Left kidney (tissue), 2 donors: ENCODE data around the gene FXYD3. TPM values are rescaled to one million over a fixed set of nuclear protein-coding genes. Genes with fewer than 3 reads are reported as not detected.
"Not testable (repeated sequence)": the region's sequence is repeated elsewhere in the genome, so short reads cannot be mapped to it uniquely, and the experiment has no call there.

ENCODE experiments used
- DNase-seq: peaks from one replicate; pipeline ENCODE4 v3.0.0-alpha.2; 2013
- polyA plus RNA-seq: library from polyadenylated mRNA; unstranded; fragments of 120-200 nt; gene quantifications from one replicate; pipeline ENCODE4 v1.2.1, GENCODE V29; 2013; ENCODE audit not compliant: insufficient read length

Gene FXYD3
- polyA plus RNA-seq, 1 donor: 18.6 TPM

DNA sequence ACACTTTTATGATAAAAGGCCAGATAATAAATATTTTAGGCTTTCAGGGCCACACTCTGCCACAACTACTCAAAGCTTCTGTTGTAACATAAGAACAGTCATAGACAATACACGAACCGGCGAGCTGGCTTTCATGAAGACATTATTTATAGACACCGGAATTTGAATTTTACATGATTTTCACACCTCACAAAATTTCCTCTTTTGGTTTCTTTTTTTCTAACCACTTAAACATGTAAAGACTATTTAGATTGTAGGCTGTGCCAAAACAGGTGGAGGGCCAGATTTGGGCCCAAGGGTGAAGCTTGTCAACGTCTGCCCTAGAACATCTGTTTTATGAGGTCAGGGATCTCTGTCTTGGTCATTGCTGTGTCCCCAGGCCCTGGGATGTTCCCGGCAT lies 29.7 kb upstream of the FXYD3 start:
- DNase-seq: no peak

DNA sequence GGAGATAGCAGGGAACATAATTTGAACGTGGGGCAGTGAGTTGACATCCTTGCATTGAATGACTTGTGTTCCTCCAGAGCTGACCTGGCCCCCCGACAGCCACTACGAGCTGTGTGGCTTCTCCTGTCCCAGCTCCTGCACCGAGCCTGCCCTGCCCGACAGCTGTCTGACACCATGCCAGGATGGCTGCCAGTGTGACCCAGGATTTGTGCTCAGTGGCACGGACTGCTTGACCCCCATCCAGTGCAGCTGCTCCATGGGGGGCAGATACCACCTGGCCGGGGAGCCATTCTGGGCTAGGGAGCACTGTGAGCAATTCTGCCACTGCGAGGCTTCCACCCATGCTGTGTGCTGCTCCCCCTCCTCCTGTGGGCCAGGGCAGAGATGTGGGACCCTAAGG lies 29.2 kb upstream of the FXYD3 start:
- DNase-seq: no peak

DNA sequence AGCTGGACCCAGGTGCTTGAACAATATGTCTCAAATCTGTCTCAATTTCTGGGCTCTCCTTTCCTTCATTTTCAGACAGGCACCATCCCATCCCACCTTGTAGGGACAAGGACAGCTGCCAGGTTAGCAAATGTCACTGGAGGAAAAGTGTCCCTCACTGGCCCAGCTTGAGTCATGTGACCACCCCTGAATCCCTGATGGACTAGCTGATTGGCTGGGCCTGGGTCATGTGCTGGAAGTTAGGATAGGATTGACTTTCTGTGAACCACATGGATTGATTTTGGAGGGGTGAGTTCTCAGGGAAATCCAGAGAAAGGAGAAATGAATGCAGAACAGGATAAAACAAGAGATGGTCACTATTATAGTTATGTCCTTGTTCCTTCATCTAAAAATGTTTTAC lies 28.2 kb upstream of the FXYD3 start:
- DNase-seq: no peak

DNA sequence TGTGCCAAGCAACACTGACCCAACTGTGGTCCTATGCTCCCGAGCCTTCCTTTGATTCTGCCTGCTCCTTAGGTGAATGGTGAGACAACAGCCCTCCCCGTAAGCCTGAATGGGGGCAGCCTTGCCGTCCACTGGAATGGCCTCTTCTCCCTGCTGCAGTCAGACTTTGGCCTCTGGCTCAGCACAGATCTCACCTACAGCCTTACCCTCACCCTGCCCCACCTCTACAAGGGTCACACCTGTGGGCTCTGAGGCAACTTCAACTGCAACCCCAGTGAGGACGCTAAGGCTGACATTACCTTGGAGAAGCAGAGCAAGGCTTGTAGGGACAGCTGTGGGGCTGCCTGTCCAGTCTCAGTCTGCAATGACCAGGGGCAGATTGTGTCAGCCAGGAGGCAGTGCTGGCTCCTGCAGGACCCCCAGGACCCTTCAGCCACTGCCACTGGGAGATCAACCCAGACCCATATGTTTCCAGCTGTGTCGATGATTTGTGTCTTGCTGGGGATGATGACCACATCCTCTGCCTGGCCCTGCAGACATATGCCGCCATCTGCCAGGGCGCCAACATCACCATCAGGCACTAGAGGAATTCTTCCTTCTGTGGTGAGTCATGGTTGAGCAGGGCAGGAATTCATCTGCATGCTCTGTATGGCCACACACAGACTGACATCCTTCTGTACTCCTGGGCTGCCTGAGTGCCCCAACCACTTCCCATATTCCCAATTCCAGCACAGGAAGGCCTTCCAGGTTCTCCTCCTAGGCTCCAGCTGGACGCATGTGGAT lies 27.3 kb upstream of the FXYD3 start:
- DNase-seq: no peak

DNA sequence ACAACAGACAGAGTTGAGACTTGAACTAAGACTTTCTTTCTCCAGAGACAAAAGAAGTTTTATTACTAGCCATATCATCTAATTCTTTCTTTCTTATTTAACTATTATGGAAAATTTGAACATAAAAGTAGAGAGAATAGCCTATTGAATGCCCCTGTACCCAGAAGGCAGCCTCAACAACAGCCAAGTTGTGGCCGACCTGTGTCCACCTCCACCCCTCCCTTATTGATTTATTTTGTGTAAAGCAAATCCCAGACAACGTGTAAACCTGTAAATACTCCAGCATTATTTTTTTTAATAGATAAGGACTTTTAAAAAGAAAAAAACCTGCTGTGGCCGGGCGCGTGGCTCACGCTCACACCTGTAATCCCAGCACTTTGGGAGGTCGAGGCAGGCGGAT lies 26.1 kb upstream of the FXYD3 start:
- DNase-seq: no peak

DNA sequence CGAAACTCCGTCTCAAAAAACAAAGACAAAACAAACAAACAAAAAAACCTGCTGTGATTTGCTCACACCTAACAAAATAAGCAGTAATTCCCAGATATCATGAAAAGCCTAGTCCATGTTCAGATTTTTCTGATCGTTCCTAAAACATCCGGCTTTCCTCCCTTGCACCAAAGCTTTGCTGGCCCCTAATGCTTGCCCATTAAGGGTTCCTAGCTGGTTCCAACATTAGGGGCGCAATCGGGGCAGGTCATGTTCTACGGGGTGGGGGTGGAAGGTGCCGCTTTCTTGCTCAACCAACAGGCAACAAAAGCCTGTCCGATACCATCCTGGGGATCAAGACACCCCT lies 25.5 kb upstream of the FXYD3 start:
- no peak for DNase-seq

DNA sequence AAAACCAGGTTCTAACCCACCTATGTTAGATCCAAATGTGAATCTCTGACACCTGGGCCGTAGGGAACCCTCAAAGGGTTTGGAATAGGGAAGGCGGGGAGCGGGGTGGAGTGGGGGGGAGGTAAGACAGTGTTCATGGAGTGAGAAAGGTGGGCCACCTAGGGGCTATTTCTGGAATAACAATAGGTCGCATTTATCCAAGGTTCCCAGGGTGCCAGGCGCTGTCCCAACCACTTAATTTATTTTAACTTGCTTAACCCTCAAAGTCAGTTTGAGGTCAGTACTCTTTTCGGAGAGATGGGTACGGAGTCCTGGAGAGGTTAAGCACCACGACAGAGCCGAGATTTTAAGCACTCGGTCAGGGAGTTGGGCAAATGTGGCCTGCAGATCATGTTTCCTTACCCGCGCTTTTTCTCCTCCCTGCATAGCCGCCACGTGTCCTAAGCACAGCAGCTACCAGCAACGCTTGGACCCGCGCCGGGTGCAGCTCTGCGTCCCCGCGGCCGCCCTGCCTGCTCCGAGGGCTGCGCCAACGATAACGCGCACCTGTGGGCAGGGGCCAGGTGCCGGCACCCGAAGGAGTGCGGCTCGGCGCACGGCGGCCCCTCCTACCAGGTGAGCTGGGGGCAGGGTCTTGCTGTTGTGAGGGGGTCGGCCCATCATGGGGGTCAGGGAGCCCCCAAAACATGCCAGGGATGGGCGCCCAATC lies 25.0 kb upstream of the FXYD3 start:
- peak; percentile 83 for DNase-seq

DNA sequence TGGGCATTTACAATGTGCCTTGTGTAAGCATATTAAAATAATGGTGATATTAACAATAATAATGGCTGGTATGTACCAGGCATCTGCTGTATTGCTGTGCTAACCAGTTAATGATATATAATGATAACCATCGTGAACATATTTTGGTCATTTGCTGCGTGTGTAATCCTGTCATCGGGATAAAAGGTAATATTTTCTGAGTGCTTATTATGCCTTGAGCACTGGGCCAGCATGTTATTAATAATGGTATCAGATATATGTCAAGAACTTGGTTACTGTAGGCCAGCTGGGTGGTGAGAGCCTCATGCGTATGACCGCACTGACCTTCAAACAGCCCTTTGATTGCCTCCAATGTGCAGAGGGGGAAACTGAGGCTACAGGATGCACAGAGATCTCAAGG lies 22.2 kb upstream of the FXYD3 start:
- DNase-seq: no peak

DNA sequence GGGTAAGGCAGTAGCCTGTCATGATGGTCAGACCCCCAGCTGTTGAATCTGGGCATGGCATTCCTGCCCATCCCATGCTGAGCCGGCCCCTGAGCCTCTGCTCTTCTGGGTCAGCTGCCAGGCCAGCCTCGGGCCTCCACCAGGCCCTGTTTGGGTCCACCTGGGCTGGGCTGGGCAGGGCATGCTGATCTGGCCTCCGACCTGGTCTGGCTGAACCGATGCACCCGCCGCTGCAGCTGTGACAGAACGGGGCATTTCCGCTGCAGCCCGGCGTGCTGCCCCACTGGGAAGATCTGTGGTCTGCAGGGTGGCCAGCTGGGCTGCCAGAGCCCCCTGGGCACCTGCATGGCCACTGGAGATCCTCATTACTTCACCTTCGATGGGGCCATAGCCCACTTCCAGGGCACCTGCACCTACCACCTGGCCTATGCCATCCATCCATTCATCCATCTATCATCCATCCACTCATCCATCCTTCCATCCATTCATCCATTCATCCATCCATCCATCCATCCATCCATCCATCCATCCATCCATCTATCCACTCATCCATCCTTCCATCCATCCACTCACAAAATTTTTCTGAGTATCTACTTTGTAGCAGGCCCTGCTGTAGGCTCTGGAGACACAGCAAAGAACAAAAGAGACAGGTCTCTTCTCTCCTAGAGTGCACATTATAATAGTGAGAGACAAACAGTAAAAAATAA lies 21.5 kb upstream of the FXYD3 start:
- no peak for DNase-seq

DNA sequence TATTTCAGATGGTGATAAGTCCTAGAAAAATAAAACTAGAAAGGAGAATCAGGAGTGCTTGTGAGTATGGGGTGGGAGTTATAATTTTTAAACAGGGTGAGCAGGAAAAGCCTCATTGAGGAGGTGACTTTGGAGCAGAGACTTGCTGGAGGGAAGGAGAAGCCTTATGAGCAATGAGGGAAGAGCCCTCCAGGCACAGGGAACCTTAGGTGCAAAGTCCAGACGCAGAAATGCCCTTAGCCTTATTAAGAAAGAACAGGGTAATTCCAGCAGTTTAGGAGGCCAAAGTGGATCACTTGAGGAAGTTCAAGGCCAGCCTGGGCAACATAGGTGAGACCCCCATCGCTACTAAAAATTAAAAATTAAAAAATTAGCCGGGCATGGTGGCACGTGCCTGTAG lies 21.0 kb upstream of the FXYD3 start:
- no peak for DNase-seq

DNA sequence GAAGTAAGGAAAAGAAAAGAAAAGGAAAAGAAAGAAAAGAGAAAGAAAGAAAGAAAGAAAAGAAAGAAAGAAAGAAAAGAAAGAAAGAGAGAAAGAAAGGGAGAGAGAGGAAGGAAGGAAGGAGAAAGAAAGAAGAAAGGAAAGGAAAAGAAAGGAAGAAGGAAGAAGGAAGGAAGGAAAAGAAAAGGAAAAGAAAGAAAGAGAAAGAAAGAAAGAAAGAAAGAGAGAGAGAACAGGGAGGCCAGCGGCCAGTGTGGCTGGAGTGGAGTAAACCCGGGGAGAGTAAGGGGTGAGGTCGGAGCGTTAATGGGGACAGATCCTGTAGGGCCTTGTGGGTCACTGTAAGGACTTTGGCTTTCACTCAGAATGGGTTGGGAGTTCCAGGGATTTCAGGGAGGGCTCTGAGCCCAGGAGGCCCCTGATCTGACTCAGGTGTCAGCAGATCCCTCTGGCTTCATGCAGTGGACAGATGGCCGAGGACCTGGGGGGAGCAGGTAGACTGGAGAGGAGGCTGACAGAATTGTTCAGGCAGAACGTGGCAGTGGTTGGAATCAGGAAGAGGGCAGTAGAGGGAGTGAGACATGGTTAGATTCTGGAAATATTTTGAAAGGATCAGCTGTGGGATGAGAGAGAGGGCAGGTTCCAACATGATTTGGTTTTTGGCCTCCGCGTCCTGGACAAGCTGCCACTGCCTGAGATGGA lies 19.8 kb upstream of the FXYD3 start:
- no peak for DNase-seq

DNA sequence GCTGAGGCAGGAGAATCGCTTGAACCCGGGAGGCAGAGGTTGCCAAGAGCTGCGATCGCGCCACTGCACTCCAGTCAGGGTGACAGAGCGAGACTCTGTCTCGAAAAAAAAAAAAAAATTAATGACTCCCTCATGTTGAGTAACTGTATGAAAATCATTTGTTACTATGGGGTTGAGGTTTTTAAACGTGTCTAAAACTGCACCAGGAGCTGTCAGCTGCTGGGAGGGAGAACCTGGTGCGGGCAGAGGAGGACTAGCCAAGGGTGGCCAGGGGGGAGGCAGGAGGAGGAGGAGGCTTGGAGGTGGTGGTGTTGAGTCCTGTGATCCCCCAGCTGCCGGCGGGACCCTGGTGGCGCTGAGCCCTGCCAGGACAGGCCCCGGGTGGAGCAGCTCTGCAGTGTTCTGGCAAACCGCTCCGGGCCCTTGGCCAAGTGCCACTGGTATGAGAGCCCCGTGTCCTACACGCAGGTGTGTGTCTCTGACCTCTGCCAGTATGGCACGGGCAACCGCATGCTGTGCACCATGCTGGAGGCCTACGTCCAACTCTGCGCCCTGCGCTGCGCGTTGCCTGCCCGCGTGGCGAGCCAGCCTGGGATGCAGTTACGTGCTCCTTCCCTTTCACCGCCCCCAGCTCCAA lies 17.1 kb upstream of the FXYD3 start:
- DNase-seq: no peak

DNA sequence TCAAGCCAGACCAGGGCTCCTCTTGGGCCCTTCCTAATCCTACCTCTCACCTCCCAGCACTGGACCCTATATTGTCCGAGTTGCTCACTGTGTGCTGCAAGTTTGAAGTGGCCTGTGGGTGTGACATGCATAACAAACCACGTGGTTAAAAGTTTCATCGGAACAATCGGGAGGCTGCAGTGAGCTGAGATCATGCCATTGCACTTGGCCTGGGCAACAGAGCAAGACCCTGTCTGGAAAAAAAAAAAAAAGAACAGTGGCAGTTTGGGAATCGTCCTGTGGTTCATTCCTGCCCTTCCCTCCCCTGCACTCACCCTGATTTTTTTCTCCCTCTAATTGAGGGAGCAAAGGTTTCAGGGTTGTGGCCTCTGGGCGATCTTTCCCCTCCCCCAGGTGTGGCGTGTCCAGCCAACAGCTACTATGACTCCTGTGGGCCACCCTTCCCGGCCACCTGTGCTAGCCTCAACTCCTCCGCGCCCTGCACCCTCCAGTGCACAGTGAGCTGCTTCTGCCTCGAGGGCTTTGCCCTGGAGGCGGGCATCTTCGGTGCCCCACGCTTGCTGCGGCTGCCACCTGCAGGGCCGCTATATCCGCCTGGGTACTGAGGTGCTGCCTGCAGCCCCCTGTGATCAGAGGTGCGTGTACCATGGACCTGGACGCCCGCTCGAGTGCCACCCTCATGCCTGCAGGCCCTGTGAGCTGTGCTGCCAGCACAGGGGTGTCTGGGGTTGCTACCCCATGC lies 16.3 kb upstream of the FXYD3 start:
- DNase-seq: no peak

DNA sequence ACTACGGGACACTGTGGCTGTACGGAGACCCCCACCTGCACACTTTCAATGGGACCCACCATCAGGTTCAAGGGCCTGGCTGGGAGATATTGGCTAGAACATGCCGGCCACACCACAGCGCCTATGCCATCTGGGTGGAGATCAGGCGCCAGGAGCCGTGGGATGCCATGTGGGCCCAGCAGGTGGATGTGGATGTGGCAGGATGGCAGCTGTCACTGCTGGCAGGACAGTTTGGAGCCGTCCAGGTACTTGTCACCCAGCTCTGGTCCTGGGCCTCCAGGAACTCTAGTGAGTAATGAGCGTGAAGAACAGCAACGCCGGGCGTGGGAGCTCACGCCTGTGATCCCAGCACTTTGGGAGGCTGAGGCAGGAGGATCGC lies 15.7 kb upstream of the FXYD3 start:
- DNase-seq: no peak

DNA sequence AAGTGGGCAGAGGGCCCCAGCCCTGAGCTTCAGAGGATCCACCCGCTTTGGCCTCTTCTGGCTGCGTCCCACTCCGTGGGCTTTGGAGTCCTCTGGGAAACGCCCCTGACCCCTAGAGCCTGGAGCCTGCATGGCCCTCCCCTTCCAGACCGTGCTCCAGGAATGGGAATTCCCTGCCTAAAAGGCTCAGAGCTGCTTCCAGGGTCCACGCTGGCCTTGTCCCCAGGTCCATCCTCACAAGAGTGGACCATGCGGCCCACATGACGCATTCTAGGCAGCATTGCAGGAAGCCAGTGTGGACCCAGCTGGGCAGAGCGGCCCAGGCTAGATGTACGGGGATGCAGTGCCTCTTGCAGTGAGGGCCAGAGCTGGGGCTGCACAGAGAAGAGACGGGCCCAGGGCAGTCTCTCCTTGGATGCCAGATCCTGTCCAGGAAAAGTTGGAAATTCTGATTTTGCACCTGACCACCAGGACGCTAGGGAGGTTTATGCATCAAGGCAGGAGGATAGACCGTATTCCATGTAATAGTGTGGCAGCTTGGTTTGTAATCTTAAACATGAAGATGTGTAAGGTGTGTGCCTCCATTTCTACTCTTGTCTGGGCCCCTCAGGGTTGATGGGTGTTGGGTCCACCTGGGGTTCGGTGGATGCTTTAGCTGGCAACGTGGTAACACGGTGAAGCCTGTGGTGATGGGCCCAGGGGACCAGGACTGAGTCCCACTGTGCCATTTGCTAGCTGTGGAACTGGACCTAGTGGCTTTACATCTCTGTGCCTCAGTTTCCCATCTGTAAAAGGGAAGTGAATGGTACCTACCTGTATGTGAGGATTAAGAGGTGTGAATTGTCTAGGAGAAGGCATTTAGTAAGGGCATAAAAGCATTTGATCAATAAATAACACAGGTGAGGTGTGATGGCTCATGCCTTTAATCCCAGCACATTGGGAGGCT lies 14.8 kb upstream of the FXYD3 start:
- no peak for DNase-seq

DNA sequence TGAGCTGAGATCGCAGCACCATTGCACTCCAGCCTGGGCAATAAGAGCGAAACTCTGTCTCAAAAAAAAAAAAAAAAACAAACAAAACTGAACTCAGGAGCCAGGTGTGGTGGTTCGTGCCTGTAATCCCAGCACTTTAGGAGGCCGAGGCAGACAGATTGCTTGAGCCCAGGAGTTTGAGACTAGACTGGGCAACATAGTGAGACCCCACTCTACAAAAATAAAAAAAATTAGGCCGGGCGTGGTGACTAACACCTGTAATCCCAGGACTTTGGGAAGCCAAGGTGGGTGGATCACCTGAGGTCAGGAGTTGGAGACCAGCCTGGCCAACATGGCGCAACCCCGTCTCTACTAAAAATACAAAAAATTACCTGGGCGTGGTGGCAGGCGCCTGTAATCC lies 13.7 kb upstream of the FXYD3 start:
- not testable (repeated sequence) for DNase-seq

DNA sequence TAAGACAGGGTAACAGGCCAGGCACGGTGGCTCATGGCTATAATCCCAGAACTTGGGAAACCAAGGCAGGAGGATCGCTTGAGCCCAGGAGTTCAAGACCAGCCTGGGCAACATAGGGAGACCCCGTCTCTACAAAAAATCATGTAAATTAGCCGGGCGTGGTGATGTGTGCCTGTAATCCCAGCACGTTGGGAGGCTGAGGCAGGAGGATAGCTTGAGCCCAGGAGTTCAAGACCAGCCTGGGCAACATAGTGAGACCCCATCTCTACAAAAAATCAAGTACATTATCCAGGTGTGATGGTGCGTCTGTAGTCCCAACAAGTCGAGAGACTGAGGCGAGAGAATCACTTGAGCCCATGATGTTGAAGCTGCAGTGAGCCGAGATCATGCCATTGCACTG lies 12.0 kb upstream of the FXYD3 start:
- DNase-seq: not testable (repeated sequence)

DNA sequence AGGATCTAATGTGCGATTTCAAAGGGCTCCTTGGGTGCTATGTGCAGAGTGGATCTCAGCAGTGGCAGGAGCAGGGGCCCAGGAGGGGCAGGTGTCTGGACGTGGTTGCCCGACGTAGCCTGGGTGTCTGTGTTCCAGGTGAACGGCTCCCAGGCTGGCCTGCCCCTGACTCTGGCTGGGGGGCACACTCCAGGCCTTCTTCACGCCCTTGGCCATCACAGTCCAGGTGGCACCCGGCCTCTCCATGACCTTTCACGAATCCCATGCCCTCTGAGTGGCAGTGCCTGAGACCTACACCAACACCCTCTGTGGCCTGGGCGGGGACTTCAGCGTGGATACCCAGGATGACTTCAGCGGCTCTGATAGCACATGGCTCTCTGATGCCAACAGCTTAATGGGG lies 11.3 kb upstream of the FXYD3 start:
- no peak for DNase-seq

DNA sequence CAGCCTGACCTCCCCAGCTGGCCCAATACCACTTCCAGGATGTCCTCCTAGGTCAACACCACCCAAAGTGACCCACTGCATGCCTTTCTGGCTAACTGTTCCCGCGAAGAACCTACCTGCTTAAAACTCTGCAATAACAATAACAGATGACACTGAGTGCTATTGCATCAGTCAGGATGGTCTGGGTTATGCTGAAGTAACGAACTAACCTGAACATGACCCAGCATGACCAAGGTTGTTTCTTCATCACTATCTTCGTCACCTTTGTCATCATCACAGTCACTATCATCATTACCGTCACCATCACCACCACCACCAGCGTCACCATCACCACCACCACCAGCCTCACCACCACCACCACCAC lies 10.6 kb upstream of the FXYD3 start:
- DNase-seq: no peak
